Stimulated activated CD4-positive, alpha-beta T cell treated with anti-CD3 and anti-CD28 coated beads, Interleukin-1b, Interleukin-23, amount 100 ng/mL, for 4 hours (primary cell): ENCODE data around the gene TMEM207.
"Not testable (repeated sequence)": the region's sequence is repeated elsewhere in the genome, so short reads cannot be mapped to it uniquely, and the experiment has no call there.

Experiments
- DNase-seq, 2 donors: peaks; one replicate each; pipeline ENCODE4 v3.0.0-alpha.2; 2020; ENCODE audit warnings: low read depth in 2 of 2

The TMEM207 gene

DNA sequence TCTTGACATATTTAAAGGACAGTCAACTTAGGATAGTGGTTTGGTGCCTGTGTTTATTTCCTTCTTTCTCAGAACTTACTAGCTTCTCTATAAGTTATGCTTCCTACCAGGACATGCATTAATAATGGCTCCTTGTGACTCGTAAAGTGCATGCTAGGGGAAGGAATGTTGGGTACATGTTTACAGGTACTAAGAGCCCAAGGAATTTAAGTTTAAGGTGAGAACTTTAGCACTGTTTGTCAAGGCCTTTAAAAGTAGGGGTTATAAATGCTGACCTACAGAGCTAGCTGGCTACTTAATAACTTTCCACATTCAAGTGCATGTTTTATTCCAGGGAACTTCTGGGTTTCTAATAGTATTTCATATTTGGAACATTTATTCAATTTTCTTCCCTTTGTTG, at the start of gene TMEM207:
TMEM207 (minus strand) TSS at position 101 of the 400 bp plus-strand sequence; CDS start at position 9, 92 bp downstream.
- no peak for DNase-seq

DNA sequence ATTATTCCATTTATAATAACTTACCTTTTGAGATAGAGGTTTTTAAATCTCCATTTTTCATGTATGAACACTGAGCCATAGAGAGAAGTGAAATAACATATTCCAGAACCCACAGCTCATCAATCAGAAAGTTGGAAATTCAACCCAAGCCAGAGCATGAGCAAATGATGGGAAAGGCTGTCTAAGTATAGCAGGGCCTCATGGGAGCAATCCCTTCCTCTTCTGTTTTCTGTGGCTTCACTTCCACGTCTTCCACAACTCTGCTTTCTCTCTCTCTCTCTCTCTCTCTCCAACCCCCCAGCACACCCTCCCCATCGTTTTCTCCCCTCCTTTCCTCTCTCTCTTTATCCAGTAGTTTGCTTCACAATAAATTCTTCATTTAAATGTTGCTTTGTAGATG, 49.4 kb upstream of the TMEM207 start:
- no peak for DNase-seq

DNA sequence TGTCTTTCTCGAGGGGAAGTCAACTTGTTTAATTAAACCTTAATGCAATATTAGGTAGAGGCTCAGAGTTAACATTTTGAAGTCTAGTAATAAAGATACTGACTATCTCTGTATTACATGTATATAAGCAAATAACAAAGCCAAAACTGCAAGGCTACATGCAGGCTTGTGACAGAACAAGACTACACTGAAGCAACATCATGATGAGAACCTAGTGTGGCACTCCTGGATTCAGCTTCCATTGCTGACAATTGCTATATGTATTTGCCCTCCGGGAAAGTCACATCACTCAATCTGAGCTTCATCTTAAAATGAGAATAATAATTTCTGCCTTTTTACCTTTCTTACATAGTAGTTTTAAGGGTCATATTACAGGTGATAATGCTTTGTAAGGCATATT, 48.6 kb upstream of the TMEM207 start:
- no peak for DNase-seq

DNA sequence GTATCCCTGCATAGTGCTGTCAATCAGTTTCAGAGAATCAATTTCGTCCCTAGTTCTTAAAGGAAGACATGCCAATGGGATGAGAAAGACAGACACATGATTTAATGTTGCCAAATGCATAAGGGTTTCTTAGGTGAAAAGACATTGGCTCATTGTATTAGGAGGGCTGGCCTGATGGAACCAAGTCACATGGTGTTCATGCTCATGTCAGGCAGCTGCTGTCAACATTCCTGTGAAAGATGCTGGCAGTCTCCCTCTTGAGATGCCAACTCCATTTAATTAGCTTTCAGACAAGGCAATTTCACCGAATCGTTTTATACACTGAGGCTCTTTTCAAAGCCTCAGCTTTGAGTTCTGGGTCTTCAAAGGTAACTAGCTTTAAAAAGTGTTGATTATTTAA, 48.1 kb upstream of the TMEM207 start:
- DNase-seq = no peak

DNA sequence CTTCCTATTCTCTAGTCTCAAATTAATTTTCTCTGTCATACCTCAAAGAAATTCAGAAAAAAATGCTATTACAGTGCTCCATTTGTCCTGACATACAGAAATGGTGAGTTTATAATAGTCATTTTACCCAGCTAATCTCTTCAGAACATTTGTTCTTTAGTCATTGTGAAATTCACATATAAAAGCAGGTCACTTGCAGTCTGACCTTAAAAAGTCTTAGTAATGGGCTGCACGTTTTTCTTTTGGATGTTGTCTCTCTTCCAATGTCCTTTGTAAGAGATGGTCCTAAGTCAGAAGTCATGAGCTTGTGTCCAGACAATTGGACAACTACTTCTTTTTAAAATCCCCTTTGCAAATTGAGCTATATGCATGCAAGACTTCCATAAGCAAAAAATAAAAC, 47.2 kb upstream of the TMEM207 start:
- no peak for DNase-seq

DNA sequence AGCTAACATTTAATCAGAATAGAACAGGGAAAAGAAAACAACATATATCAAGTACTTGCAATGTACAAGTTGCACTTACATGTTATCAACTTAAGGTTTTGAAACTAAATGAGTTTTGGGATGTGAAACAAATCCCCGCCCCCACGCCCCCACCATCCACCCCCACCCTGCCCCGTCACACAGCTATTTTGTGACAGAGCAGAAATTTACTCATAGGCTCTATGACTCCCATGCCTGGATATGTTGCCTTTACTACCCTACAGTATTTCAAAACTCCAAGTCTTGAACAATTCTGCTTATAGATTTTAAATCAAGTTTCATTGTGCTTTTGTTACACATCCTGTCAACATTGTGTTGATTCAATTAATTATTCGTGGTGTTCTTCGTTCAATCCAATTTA, 46.1 kb upstream of the TMEM207 start:
- no peak for DNase-seq

DNA sequence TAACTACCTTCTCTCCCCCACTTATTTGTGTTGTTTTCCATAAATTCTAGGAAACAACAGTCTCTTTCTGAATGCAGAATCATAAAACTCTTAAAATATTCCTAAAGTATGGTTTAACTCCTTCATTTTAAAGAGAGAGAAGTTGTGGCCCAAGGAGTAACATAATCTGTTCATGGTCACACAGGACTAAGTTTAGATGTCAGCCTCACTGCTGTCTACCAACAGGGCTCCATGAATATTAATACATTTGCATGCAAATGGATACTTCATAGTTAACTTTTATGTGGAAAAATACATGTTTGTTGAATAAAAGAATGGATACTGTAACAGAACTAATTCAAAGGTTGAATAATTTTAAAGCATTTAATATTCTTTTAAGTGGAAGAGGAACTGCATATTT, 45.7 kb upstream of the TMEM207 start:
- DNase-seq = no peak

DNA sequence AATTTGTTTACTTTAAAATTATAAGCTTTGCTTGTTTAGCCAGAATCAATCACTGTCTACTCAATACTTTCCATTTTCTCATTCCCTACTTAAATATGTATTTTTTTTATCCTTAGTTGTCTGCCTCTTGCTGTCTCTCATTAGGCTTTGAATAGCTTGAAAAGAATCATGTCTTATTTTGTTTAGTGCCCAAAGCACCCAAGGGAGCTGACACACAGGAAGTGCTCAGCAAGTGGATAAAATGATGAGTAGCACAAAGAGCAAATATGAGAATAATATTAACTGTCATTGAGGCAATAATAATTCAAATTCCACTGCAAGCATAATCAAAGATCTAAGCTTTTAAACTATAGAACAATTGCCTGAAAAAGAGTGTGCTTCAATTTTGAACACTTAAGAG, 45.2 kb upstream of the TMEM207 start:
- DNase-seq = no peak

DNA sequence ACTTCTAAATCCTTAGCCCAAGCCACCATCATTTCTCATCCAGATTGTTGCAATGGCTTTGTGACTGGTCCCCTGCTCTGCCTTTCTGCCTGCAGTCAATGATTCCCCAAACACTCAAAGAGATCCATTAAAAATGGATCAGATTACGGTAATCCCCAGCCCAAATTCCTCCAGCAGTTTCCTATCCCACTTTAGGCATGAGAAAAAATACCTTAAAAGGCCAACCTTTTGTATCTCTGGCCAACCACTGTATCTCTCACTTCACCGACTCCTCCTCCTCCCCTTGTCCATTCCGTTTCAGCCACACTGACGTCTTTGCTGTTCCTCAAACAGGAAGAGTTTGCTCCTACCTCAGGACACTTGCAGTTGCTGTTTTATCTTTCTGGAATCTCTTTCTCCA, 43.3 kb upstream of the TMEM207 start:
- no peak for DNase-seq

DNA sequence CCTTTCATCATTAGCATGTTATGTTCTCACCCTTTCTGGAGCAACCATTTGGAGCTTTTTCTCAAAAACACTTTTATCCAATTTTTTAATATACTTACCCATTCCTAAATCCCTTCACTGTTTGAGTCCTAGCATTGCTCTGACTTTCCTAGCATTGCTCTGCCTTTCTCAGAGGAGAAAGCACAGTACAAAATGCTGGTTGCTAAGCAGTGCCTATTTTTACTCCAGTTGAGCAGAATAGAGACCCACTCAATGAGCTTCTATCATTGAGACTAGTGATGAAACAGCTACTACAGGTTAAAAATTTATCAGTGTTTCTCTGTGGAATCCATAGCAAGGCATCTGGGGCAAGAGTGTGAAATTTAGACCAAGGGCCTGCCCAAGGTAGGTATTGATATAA, 42.4 kb upstream of the TMEM207 start:
- DNase-seq = no peak

DNA sequence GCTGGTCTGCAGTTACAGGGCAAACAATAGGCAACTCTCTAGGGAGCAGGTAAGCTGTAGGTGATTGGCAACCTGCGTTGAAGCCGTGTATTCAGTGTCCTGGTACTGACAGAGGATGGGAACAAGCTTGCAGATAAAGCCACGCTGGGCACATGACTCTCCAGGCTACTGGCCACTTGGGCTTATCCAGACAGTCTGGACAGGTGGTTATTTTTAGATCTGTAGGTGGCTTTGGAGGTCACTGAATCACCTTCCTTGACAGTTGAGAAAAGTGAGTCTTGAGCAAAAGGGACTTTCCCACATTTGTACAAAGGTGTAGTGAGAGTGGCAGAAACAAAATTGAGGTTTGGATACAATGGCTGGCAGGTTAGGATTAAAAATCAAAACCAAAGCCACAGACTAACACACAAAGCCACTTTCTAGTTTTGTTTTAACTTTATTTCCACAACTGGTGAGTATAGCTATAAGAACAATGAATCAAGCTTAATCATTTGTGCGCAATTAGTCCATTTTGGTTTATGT, 41.9 kb upstream of the TMEM207 start:
- no peak for DNase-seq

DNA sequence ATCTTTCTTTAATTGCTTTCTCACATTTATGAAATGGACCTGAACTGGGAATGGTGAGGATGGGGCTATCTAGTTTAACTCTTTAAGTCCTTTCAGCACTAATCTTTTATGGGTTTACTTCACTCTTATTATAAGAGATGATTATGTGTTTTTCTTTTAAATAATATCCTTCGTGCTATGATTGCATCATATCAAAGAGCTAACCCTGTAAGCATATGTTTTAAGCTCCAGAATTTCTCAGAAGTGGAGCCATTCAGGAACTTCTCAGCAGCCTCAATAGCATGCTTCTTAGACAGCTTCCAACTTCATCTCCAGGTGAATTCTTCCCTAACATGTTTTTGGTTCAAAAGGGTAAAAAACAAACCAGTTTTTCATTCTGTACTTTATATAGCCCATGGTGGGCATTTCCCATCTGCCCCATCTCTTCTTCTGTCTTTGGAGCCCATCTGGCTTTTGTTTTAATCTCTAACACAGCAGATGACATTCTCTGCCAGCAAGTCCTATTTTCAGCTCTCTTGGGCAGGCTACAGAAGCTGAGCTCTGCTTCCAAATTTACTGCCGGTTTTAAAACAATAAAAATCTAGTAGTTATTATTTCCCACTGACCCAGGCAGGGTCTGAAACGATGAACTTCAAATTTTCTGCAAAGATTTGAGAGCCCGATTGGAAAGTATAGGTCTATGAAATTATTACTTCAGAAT, 37.4 kb upstream of the TMEM207 start:
- no peak for DNase-seq

DNA sequence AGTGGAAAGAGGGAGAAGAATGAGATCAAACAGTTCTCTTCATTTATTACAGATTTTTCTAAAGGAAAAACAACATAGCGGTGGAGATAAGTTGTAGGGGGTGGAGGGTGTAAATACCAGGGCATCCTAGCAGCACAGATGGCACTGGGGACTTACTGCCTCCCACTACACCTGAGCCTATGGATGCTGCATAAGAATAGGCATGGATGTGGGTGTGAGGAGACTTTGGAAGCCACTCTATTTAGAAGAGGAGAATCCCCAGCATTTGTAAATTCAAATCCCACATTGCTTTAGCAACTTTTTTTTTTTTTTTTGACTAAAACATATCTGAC, 36.8 kb upstream of the TMEM207 start:
- DNase-seq = no peak

DNA sequence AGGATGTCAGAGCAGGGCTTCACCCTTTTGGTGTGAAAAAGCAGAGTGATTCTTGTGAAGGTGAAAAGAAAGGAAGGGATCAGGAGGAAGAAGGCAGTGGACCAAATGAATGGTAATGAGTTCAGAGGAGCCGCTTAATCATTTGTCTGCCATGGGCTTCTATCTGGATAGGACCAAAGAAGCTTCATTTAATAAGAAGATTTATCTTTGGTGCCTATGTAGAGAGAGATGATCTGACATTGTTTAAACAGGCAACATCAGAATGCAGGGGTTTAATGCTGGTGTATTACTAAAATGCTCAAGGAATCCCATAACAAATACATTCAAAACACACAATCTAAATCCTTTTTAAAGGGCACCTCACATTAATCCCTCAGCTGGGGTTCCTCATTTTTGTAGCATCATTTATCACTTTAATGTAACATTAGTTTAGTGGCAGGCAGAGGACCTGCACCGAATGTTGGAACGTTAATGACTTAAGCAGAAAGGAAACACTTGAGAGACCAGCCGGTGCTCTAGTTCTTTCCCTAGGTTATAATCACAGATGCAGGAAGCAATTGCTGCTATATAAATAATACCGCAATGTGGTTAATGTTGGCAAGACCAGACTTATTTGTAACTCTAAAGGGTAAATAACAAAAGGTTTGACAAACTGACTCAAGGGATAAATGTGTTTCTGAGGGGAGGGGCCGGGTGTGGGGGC, 36.3 kb upstream of the TMEM207 start:
- no peak for DNase-seq

DNA sequence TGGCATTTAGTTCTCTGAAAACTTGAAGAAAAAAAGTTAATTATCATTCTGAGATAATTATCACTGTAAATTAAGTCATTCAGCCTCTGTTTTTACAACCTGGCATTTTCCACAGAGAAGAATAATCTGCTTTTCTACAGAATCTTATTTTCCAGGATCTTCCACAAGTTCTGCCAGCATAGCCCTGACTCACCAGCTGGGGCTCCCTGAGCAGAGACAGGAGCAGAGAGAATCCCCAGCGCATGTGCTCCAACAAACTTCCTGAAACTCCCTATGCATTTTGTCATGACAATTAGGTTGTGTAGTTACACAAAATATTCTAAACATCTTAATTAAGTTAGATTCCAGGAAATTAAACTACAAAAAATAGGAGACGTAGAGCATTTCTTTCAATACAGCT, 32.1 kb upstream of the TMEM207 start:
- DNase-seq = no peak

DNA sequence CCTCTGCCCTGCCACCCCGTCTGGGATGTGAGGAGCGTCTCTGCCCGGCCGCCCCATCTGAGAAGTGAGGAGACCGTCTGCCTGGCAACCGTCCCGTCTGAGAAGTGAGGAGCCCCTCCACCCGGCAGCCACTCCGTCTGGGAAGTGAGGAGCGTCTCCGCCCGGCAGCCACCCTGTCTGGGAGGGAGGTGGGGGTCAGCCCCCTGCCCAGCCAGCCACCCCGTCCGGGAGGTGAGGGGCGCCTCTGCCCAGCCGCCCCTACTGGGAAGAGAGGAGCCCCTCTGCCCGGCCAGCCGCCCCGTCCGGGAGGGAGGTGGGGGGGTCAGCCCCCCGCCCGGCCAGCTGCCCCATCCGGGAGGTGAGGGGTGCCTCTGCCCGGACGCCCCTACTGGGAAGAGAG, 23.6 kb upstream of the TMEM207 start:
- not testable (repeated sequence) for DNase-seq

DNA sequence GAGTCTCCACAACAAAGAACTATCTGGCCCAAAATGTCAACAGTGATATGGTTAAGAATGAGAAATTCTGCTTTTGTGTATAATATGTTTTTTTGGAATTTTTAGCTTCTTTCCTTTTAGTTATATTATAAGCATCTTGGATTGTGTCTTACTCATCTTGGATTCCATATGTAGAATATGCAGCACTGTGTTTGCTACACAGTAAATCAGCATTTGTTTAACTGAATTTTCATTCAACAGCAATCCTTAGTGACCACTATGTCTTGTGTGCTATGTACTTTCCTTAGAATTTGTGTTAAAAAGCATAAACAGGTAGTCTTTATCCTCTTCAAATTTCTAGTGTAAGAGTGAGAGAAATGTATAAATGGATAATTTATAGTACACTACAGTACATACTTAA, 18.2 kb upstream of the TMEM207 start:
- no peak for DNase-seq

DNA sequence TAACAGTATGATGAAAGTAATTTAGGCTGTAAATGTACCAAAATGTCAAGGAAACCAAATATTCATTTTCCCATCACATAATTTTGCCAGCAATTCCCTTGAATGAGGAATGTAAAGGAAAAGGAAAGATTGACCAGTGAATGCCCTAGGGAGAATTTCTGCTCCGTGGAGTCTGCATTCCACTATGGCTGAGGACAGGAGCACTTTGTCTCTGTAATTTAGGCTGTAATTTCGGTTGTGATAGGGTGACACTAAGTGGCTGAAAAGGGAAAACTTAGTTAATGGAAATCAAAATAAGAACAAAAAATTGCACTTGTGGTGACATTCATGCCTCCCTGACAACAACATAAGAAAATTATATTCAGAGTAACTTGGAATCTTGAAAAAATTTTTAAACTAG, 8.3 kb upstream of the TMEM207 start:
- DNase-seq = no peak

DNA sequence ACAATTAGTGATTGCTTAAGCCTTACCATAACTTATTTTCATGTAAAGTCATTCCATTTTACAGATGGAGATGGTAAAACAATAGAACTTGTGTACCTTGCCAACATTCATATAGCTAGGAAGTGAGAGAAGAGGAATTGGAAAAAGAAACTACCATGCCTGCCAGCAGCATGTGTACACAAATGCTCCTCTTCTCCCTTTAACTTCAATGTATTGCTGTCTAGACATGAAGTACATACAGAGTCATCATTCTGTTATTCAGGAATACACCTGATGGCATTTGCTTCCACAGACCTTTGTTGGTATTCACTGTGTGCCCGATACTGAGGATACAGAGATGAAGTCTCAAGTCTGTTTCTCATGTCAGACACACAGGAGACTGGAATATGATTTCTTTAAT, 7.1 kb upstream of the TMEM207 start:
- no peak for DNase-seq

DNA sequence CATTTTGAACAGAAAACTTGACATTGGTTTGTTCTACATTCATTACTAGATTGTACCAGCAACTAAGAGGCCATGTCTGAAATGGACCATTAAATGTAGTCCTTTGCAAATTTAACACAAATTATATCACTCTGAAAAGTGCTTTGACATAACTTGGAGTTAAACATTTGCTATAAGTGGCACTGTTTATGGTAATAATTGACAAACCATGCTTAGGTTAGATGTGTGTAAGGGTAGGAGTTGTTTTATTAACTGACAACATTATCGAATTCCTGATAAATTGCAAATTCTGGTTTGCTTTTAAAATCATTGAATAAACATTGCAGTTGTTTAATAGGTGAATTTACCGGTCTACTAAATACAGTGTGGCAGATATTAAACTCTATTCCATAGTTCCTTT, 6.1 kb upstream of the TMEM207 start:
- DNase-seq = no peak

DNA sequence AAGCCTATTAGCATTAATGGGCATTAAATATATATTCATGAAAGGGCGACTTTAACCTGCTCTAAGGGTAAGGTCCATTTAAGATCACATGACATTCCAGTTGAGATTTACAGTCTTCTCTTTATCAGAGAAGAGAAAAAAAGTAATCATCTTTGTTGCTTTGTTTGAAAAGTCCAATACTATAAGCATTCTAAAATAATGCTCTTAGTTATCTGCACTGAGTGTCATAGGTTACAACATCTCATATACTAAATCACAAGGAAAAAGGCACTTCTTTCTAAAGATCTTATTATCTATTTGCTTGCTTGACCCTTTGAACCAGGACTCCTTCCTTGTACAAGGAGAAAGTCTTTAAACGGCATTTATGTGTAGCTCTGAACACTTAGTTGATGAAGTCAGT, 1.4 kb downstream of the TMEM207 start:
- no peak for DNase-seq

DNA sequence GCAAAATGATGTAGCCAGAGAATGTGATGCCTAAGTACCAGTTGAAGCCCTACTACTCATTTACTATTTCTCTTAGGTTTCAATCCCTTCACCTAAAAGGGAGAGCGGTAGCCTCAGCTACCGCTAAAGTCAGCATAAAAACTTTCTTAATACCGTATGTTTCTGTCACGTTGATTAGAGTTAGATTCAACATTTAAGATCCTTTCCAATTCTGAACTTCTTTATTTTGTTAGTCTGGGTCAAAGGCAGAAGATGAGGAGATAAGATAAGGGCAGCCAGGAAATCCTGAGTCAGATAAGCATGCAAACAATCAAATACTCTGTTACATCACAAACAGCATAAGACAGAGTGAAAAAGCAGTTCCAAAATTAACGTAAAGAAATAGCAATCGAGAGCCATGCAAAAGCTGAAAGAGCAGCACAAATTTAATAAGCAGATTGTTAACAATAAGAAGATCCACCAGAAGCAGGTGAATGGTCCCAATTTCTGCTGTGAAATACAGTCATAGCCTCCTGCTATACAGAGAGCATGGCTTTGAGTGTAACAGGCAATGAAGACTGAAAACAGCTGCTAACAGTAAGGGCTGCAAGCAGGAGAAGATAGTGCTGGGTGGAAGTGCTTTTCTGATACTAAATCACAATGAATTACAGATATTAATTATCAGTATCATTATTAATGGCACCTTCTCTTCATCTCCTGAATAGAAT, 3.0 kb downstream of the TMEM207 start:
- no peak for DNase-seq

DNA sequence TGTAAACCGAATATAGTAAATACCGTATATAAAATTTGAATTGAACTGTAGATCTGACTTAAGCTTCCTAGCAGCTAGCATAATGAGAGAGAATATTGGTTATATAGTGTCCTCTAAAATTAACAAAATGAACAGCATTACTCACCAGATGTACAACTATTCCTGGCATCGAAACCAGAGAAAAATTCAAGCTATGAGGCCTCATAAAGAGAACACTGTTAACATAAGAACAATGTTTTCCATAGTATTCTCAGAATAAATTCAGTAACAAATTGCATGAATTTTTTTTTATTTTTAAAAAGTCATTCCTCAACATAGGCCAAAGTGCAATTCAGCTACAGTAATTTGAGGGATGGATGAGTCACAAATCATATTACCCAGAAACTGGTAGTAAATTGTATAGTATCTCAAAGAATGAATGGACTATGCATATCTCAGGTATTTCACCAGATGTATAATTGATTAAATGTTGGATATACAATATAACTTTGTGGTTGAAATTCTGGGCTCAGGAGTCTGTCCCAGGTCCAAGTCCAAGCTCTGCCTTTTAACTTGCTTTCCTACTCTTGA, 5.0 kb downstream of the TMEM207 start:
- no peak for DNase-seq
